GM11168 (cell line): ENCODE results near the gene TMEM50B.
"Not testable (repeated sequence)": the region's sequence is repeated elsewhere in the genome, so short reads cannot be mapped to it uniquely, and the experiment has no call there.

Experiments
- in situ Hi-C: fragments of 300-500 bp; cut with MboI; formaldehyde crosslinking; loops from one replicate; pipeline ENCODE4 v1.12.0; 2022; ENCODE audit warnings: low sequenced_read_pairs; ENCODE audit not compliant: unreplicated experiment

TMEM50B gene

GRCh38 chr21:33433425-33434114 is 46.2 kb downstream of the TMEM50B start:
- in situ Hi-C loops = no loop called here

- in situ Hi-C loops = no loop called here
These were observed 46.8 kb downstream of the TMEM50B start for GRCh38 chr21:33433001-33433400.

DNA sequence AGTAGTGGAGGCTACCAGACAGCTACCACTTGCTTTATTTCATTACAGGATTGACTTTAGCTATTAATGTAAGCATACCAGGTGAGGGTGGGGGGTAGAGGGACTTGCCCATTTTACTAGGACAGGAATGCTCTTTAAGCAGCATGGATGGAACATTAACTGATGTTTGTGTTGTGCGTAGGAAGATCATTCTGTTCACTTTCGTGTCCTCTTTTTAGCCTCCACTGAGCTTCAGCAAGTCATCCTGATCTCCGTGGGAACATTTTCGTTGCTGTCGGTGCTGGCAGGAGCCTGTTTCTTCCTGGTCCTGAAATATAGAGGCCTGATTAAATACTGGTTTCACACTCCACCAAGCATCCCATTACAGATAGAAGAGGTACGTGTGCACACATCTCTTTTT is 47.3 kb downstream of the TMEM50B start:
- in situ Hi-C loops = no loop called here

- in situ Hi-C loops = no loop called here
These were observed 48.9 kb downstream of the TMEM50B start for GRCh38 chr21:33430858-33431257.

DNA sequence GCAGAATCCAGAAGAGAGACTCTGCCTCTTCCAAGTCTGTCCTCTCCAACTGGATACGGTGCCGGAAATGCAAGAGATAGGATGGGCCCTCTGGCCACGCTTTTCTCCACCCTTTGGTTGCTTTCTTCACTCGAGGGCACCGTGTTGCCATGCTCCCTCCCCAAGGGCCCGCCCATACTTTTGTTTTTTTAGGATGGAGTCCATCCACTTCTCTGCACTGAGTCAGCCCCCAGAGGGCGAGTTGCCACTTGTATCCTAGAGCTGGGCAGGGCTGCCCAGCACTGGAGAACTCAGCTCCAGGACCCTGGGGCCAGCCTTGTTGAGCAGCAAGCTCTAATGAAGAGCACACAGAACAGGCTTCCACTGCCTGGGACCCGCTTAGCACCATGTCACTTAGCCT is 51.1 kb downstream of the TMEM50B start:
- in situ Hi-C loops = no loop called here

GRCh38 chr21:33427051-33427450 is 52.7 kb downstream of the TMEM50B start:
- in situ Hi-C loops = no loop called here

DNA sequence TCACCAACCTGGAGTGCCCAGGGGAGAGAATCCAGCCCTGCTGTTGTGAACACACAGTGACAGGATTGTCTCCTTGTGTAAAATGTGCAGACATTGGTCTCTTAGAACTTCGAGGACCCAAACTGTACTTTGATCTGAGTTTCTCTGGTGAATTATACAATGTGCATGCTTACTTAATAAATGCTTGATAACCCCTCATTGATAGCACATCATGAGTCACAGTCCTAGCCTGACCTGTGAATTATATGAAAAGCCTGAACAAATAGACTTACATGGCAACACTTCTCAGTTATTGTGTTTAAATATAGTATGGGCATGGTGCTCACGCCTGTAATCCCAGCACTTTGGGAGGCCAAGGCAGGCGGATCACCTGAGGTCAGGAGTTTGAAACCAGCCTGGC is 53.9 kb downstream of the TMEM50B start:
- in situ Hi-C loops = no loop called here

DNA sequence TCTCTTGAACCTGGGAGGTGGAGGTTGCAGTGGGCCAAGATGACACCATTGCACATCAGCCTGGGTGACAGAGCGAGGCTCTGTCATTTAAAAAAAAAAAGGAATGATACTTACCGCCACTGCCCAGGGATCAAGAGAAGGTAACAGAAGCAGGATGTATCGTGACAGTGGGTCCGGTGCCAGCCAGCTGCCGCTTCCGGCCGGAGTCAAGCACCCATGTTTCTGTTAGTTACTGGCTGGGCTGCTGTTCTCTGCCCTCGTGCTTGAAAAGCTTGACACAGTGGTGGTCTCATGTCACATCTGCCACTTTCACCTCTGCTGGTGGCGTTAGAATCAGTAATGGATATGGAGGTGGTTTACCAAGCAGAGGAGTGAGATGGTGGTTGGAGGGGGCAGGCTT is 55.6 kb downstream of the TMEM50B start:
- in situ Hi-C loops = no loop called here

DNA sequence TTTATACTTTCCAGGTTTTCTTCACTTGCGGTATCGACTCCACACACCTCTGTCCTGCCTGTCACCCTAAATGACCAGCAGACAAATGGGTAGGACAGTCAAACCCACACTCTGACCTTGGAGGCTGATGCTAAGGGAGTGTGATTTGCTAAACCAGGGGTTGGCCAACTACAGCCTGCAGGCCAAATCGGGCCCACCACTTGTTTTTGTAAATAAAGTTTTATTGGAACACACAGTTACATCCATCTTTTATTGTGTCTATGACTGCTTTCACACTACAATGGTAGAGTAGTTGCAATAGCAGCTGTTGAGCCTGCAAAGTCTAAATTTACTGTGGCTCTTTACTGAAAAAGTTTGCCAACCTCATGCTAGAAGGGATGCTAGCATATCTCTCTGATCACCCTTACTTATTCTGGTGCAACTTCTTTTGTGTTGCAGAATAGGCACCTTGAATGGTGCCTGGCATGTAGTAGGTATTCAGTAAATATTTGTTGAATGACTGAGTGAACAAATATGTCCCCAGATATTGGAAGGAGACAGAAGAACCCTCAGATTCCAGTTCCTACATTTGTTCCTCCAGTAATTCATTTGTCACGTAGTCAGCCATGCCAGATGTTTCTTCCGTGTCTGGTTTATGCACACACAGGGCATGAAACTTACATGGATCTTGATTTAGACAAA is 57.9 kb downstream of the TMEM50B start:
- in situ Hi-C loops = no loop called here

- in situ Hi-C loops = no loop called here
These were observed 60.1 kb downstream of the TMEM50B start for GRCh38 chr21:33419538-33420123.

- in situ Hi-C loops = no loop called here
These were observed 61.1 kb downstream of the TMEM50B start for GRCh38 chr21:33418691-33419090.

DNA sequence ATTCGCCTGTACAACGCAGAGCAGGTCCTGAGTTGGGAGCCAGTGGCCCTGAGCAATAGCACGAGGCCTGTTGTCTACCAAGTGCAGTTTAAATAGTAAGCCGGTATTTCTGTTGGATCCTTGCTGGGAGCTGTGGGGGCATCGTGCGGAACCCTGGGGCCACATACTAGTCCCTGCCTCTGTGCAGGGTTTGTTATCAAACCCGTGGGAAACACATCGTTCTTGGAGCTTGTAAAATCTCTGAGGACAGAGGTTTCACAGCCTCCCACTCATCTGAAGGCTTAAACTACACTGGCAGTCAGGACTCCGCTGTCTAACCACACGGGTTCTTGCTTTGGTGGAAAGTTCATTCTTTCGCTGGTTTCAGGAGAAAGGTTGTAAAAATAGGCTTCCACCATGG is 64.8 kb downstream of the TMEM50B start:
- in situ Hi-C loops = no loop called here

DNA sequence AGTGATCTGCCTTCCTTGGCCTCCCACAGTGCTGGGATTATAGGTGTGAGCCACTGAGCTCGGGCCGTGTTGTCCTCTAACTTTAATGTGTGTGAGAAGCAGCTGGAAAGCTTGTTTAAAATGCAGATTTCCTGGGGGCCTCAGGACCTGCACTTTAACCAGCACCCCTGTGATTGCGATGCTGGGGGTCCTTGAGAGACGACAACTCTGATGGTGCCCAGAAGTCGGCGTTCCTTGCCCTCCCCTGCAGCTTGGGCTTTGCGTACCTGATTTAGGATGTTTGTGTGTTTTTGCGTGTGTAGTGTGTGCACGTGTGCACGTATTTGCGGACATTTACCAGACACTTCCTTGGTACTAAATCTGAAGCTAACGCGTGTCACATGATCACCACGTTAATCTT is 65.7 kb downstream of the TMEM50B start:
- in situ Hi-C loops = no loop called here

DNA sequence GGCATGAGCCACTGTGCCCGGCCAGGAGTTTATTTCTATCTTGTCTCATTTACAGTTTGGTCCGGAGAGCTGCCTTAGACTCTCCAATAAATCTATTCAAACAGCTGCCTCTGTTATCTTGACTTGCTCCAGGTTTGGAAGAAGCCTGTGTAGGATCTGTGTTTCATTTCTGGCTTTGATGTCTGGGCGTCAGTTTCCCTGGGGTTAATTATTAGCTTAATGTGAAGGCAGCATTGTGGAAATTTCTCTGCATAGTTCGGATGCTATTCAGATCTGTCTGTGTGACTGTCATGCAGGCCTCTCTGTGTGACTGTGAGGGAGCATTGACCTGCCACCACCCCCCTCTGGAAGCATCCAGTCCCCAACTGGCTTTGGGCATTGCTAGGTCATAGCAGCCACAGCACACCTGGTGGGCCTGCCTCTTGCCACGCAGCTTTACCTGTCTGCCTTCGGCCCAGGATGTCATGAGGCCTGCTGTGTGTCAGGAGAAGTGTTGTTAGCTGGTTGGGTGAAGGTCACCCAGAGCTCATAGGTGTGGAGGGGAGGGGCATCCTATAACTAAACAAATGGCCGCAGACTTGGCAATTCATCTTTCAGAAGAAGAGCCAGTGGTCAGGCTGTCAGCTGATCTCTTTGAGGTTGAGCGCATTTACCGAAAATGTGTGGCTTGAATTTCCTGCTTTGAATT is 66.8 kb downstream of the TMEM50B start:
- in situ Hi-C loops = no loop called here

GRCh38 chr21:33412439-33412831 is 67.3 kb downstream of the TMEM50B start:
- in situ Hi-C loops = not testable (repeated sequence)

- in situ Hi-C loops = no loop called here
These were observed 67.8 kb downstream of the TMEM50B start for GRCh38 chr21:33411949-33412430.

GRCh38 chr21:33406493-33406892 is 73.3 kb downstream of the TMEM50B start:
- in situ Hi-C loops = no loop called here

GRCh38 chr21:33403786-33404585 is 75.8 kb downstream of the TMEM50B start:
- in situ Hi-C loops = no loop called here

- in situ Hi-C loops = no loop called here
These were observed 76.5 kb downstream of the TMEM50B start, which contains the start of gene IFNGR2 for GRCh38 chr21:33403128-33403785. TSS of gene IFNGR2 (plus strand) at chr21:33403413. CDS start at chr21:33403544, 131 bp downstream.
